ENCODE results near the gene INPP4A.

Gene INPP4A

GRCh38 chr2:98501876-98502275, 57.2 kb downstream of the INPP4A start:
- no peak overlapping the region for H3K27ac ChIP-seq
- no peak for TF ChIP-seq ZFX (IDR thresholded peaks at IDR 0.05; ENCODE audit: borderline replicate concordance)
- TF ChIP-seq, protein P1, sequence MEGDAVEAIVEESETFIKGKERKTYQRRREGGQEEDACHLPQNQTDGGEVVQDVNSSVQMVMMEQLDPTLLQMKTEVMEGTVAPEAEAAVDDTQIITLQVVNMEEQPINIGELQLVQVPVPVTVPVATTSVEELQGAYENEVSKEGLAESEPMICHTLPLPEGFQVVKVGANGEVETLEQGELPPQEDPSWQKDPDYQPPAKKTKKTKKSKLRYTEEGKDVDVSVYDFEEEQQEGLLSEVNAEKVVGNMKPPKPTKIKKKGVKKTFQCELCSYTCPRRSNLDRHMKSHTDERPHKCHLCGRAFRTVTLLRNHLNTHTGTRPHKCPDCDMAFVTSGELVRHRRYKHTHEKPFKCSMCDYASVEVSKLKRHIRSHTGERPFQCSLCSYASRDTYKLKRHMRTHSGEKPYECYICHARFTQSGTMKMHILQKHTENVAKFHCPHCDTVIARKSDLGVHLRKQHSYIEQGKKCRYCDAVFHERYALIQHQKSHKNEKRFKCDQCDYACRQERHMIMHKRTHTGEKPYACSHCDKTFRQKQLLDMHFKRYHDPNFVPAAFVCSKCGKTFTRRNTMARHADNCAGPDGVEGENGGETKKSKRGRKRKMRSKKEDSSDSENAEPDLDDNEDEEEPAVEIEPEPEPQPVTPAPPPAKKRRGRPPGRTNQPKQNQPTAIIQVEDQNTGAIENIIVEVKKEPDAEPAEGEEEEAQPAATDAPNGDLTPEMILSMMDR (IDR thresholded peaks at IDR 0.05) = no peak

DNA sequence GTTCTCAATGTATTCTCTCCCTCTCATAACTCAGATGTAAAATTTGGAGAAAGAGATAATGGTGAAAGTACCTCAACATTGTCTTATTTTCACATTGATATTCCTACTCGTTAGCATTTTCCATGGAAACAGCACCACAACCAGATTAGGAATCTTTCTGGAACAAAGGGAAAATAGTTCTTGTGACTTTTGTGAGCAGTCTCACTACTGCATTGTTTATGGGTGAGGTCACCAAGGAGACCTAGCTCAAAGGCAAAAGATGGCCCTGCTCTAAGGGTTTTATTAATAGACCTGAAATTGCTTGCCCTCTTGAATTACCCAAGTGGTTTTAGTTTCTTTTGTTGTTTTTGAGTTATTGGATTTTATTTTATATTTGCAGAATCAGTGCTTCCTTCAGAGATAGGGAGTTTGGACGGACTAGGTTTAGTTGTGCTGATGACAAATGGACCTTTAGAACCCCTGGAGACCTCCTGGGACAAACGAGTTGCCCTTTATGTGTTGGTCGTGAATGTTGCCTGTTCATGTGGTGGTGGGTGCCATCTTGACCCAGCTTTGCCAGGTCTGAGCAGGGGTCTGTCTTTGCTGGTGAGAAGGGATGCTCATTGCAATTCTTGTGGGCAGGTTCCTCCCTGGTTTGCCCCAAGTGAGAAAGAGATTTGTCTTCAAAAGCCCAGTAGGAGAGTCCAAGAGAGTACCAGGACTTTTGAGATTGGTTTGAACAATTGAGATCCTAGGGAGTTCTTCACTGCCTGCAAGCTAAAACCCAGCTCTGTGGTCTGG, 58.1 kb downstream of the INPP4A start:
- no peak overlapping the region for H3K27ac ChIP-seq
- TF ChIP-seq, protein P1 (IDR thresholded peaks at IDR 0.05) = no peak
- no peak for TF ChIP-seq ZFX (IDR thresholded peaks at IDR 0.05; ENCODE audit: borderline replicate concordance)

- TF ChIP-seq, protein P1 (IDR thresholded peaks at IDR 0.05) = no peak
- no peak for TF ChIP-seq ZFX (IDR thresholded peaks at IDR 0.05; ENCODE audit: borderline replicate concordance)
- H3K27ac ChIP-seq = no peak overlapping the region
Observed at GRCh38 chr2:98503481-98504105, 58.9 kb downstream of the INPP4A start.

DNA sequence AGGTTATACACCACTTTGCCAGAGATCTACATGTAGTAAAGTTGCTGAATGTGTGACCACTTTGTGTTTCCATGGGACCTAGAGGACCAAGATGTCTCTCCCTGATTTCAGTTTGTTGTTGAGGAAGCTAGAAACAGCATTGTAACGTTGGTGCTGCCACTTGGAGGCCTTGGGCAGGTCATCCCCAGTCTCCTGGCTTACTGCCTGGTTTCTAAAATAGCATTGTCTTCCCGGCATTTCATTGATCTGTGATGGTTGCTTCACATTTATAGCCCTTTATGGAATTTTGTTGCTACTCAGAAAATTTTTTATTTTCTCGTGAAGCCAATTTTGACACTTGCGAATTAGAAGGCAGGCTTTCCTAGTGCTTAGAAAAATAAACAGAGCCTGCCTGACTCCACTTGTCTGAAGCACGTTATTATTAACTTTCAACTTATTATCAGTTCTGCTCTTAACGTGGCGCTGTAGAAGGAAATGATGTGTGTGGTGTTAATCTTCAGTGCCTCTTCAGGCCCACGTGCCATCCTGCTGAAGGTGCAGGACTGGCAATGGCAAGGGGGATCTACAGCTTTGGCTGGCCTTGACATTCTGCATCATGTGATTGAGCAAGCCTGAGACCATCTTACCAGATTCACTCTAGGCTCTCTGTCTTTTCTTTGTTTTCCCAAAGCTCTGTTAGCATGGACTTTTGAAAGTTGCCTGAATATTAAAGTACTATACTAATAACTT, 59.9 kb downstream of the INPP4A start:
- TF ChIP-seq, protein P1 (IDR thresholded peaks at IDR 0.05) = no peak
- TF ChIP-seq ZFX (IDR thresholded peaks at IDR 0.05; ENCODE audit: borderline replicate concordance) = no peak
- H3K27ac ChIP-seq = no peak overlapping the region

DNA sequence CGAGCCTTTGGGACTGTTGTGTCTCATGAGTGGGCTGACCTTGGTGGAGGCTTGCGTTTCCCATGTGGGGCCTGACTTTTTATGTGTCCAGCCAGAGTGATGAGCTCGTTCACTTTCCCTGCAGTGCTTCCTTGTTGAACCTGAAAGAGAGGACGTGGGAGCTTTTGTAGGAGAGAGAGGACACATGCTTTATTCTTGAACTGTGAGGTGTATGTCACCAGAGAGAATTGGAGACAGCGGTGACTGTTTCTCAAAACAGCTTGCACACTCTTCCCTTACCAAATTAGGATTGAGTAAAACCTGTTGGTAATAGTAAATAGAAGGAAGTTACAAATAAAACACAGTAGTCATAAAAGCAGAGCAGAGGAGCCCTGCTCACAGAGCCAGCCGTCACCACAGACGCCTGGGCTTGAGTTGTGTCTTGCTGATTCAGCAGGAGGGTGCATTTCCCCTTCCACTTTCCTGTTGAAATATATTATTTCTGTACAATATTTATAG, 60.7 kb downstream of the INPP4A start:
- no peak for TF ChIP-seq ZFX (IDR thresholded peaks at IDR 0.05; ENCODE audit: borderline replicate concordance)
- TF ChIP-seq, protein P1 (IDR thresholded peaks at IDR 0.05) = no peak
- H3K27ac ChIP-seq = no peak overlapping the region

- no peak for TF ChIP-seq ZFX (IDR thresholded peaks at IDR 0.05; ENCODE audit: borderline replicate concordance)
- TF ChIP-seq, protein P1 (IDR thresholded peaks at IDR 0.05) = no peak
- H3K27ac ChIP-seq = no peak overlapping the region
Observed at GRCh38 chr2:98505971-98506664, 61.5 kb downstream of the INPP4A start.

Measured in 22Rv1 (cell line).